HL-60/S4 treated with retinoic acid at 250 ng/mL for 4 days and 3 days (cell line): ENCODE results near the gene DOK4.

Experiments used
- in situ Hi-C: fragments of 300-500 bp; cut with MboI; formaldehyde crosslinking; loops from 2 replicates; pipeline ENCODE4 v1.7.0; 2022; ENCODE audit warnings: low sequenced_read_pairs

Gene DOK4

GRCh38 chr16:57478396-57479204, 7.7 kb downstream of the DOK4 start:
- in situ Hi-C loops = no loop called here

- in situ Hi-C loops = no loop called here
These were observed 8.6 kb downstream of the DOK4 start for GRCh38 chr16:57477531-57478202.

GRCh38 chr16:57476546-57477410, 9.5 kb downstream of the DOK4 start:
- in situ Hi-C loops = no loop called here

GRCh38 chr16:57475711-57476339, 10.5 kb downstream of the DOK4 start:
- in situ Hi-C loops = no loop called here

GRCh38 chr16:57474671-57475661, 11.3 kb downstream of the DOK4 start:
- in situ Hi-C loops = no loop called here

- in situ Hi-C loops = no loop called here
These were observed 12.4 kb downstream of the DOK4 start for GRCh38 chr16:57473906-57474305.

- in situ Hi-C loops = no loop called here
These were observed 13.0 kb downstream of the DOK4 start for GRCh38 chr16:57473176-57473840.

- in situ Hi-C loops = no loop called here
These were observed 13.6 kb downstream of the DOK4 start for GRCh38 chr16:57472665-57473060.

- in situ Hi-C loops = no loop called here
These were observed 14.2 kb downstream of the DOK4 start for GRCh38 chr16:57471852-57472664.

GRCh38 chr16:57471209-57471608, 15.1 kb downstream of the DOK4 start:
- in situ Hi-C loops = no loop called here

GRCh38 chr16:57470711-57471110, 15.6 kb downstream of the DOK4 start:
- in situ Hi-C loops = no loop called here

GRCh38 chr16:57469917-57470470, 16.3 kb downstream of the DOK4 start:
- in situ Hi-C loops = no loop called here

GRCh38 chr16:57469046-57469445, 17.2 kb downstream of the DOK4 start:
- in situ Hi-C loops = no loop called here

GRCh38 chr16:57468346-57468745, 17.9 kb downstream of the DOK4 start:
- in situ Hi-C loops = no loop called here

- in situ Hi-C loops = no loop called here
These were observed 21.8 kb downstream of the DOK4 start for GRCh38 chr16:57464523-57464922.

GRCh38 chr16:57462978-57463362, 23.3 kb downstream of the DOK4 start:
- in situ Hi-C loops = no loop called here

- in situ Hi-C loops = no loop called here
These were observed 23.9 kb downstream of the DOK4 start, which contains the start of gene POLR2C for GRCh38 chr16:57462209-57462977. Gene POLR2C, plus strand, starts transcription at chr16:57462679. Its CDS starts 46 bp downstream, at chr16:57462725.
